Hepatocyte (in vitro differentiated cells): ENCODE results near the gene RASAL2. TPM values are rescaled to one million over a fixed set of nuclear protein-coding genes. Genes with fewer than 3 reads are reported as not detected.
A peak's percentile ranks its signal among the peaks of the same experiment; 100 is the strongest.
"Not testable (repeated sequence)": the region's sequence is repeated elsewhere in the genome, so short reads cannot be mapped to it uniquely, and the experiment has no call there.

ENCODE experiments used
- DNase-seq: peaks from one replicate; pipeline ENCODE4 v3.0.0-alpha.2; 2016; ENCODE audit warnings: low spot score
- H2AFZ ChIP-seq: fragments of 200-600 bp; sonication (generic); 2 replicates; pipeline ENCODE4 v1.6.0; 2016; ENCODE audit warnings: antibody characterized with exemption, mild to moderate bottlenecking
- H3K27ac ChIP-seq: fragments of 200-600 bp; sonication (generic); 2 replicates; pipeline ENCODE4 v1.5.1; 2016; ENCODE audit warnings: mild to moderate bottlenecking
- H3K27me3 ChIP-seq: fragments of 200-600 bp; sonication (generic); 2 replicates; pipeline ENCODE4 v1.6.1; 2016
- H3K36me3 ChIP-seq: fragments of 200-600 bp; sonication (generic); replicated peaks from 2 replicates; pipeline ENCODE4 v1.5.1; 2016; ENCODE audit warnings: low read depth; ENCODE audit not compliant: insufficient read depth
- H3K4me1 ChIP-seq: fragments of 200-600 bp; sonication (generic); 2 replicates; pipeline ENCODE4 v1.5.1; 2016; ENCODE audit warnings: mild to moderate bottlenecking, moderate library complexity; ENCODE audit not compliant: insufficient read depth
- H3K4me2 ChIP-seq: fragments of 200-600 bp; sonication (generic); 2 replicates; pipeline ENCODE4 v1.6.0; 2016
- H3K4me3 ChIP-seq: fragments of 200-600 bp; sonication (generic); 2 replicates; pipeline ENCODE4 v1.5.1; 2016; ENCODE audit warnings: mild to moderate bottlenecking
- H3K79me2 ChIP-seq: fragments of 200-600 bp; sonication (generic); 2 replicates; pipeline ENCODE4 v1.6.0; 2017; ENCODE audit warnings: mild to moderate bottlenecking
- H3K9me2 ChIP-seq: fragments of 200-600 bp; sonication (generic); replicated peaks from 2 replicates; pipeline ENCODE4 v1.6.0; 2017; ENCODE audit warnings: mild to moderate bottlenecking; ENCODE audit not compliant: insufficient read depth
- H3K9me3 ChIP-seq: fragments of 200-600 bp; sonication (generic); 2 replicates; pipeline ENCODE4 v1.5.1; 2016; ENCODE audit warnings: low read depth, mild to moderate bottlenecking
- H4K20me1 ChIP-seq: fragments of 200-600 bp; sonication (generic); 2 replicates; pipeline ENCODE4 v1.6.0; 2016; ENCODE audit warnings: mild to moderate bottlenecking; ENCODE audit not compliant: insufficient read depth, poor library complexity, severe bottlenecking
- EZH2 ChIP-seq: fragments of 200-600 bp; sonication (generic); IDR thresholded peaks from 2 replicates; pipeline ENCODE4 v1.6.1; 2016; ENCODE audit warnings: antibody characterized with exemption, mild to moderate bottlenecking, borderline replicate concordance
- EZH2phosphoT487 ChIP-seq: fragments of 200-600 bp; sonication (generic); IDR thresholded peaks from one replicate; pipeline ENCODE4 v1.6.1; 2018; ENCODE audit warnings: antibody characterized with exemption, mild to moderate bottlenecking, low read depth, moderate library complexity; ENCODE audit not compliant: unreplicated experiment, severe bottlenecking
- WGBS: methylation state at CpG from one replicate; pipeline ENCODE4 v1.1.6; 2016; ENCODE audit warnings: low lambda C conversion rate; ENCODE audit errors: missing lambda C conversion rate; 5-methylcytosine and 5-hydroxymethylcytosine counted together
- polyA plus RNA-seq: library from polyadenylated mRNA; unstranded; fragments of >200 nt; fragmentation: Nextera tagmentation; extraction: Ambion mirVana; gene quantifications from 2 replicates; pipeline ENCODE4 v1.2.1, GENCODE V29; 2016
- total RNA-seq: library from RNA; depleted of rRNA; stranded (reverse); fragments of >200 nt; gene quantifications from 2 replicates; pipeline ENCODE4 v1.2.3, GENCODE V29; 2014
- TF ChIP-seq, protein P1 (sequence below): fragments of 200-600 bp; sonication (generic); IDR thresholded peaks from 2 replicates; pipeline ENCODE4 v1.5.1; 2016; ENCODE audit warnings: antibody characterized with exemption, mild to moderate bottlenecking; ENCODE audit not compliant: poor library complexity

Gene RASAL2
- total and polyA plus RNA-seq, 2 experiments from 2014 or later: 8.7 to 24.0 TPM

DNA sequence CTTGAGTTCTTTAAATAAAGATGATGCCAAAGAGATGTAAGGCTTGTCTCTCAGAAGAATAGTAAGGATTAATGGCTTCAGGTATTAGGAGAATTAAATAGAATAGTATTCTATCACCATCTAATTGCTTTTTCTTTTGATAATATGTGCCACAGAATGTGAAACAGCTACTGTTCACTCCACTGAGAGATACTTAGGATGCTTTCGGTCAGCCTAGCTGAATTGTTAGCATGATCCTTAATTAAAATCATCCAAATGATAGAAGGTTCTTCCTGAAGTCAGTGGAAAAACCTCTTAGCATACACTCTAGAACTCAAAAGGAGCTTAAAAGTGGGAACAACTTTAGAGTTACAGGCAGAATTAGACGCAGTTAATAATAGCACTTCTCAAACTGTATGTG lies 97.0 kb downstream of the RASAL2 start:
- Histone ChIP-seq H4K20me1 (no peaks in the 10 kb centered on the region), H3K27me3 (no peaks in the 10 kb centered on the region), H3K36me3 (no peaks in the 10 kb centered on the region), H2AFZ (no peak overlapping the region), H3K9me3 (no peaks in the 10 kb centered on the region), H3K79me2 (peaks cover 68% of the 10 kb centered on the region), H3K4me1 (peaks cover 7% of the 10 kb centered on the region), H3K9me2 (no peaks in the 10 kb centered on the region), H3K27ac (no peak overlapping the region), H3K4me2 (no peak overlapping the region), H3K4me3 (no peak overlapping the region)
- no peak for DNase-seq
- WGBS: 90% methylated on average over 2 of the region's 2 CpGs
- TF ChIP-seq, protein P1, sequence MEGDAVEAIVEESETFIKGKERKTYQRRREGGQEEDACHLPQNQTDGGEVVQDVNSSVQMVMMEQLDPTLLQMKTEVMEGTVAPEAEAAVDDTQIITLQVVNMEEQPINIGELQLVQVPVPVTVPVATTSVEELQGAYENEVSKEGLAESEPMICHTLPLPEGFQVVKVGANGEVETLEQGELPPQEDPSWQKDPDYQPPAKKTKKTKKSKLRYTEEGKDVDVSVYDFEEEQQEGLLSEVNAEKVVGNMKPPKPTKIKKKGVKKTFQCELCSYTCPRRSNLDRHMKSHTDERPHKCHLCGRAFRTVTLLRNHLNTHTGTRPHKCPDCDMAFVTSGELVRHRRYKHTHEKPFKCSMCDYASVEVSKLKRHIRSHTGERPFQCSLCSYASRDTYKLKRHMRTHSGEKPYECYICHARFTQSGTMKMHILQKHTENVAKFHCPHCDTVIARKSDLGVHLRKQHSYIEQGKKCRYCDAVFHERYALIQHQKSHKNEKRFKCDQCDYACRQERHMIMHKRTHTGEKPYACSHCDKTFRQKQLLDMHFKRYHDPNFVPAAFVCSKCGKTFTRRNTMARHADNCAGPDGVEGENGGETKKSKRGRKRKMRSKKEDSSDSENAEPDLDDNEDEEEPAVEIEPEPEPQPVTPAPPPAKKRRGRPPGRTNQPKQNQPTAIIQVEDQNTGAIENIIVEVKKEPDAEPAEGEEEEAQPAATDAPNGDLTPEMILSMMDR: no peak
- TF ChIP-seq EZH2phosphoT487: no peak
- TF ChIP-seq EZH2: no peak

DNA sequence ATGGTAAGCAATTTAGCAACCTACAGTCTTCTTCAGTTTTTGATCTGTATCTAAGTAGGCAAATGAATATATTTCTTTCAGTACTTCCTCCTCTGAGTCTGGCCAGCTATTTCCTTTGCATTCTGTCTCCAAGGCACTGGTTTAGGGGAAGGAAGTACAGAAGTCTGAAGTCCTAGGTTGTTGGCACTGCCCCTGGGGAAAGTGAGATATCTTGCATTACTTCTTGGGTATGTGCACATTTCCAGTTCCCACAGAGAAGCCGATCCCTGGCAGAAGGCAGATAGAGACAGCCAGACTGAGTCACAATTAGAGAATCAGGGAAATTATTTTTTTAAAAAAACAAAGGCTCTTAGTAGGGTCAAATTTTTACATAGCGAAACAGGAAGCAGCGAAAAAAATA lies 98.8 kb downstream of the RASAL2 start:
- H2AFZ ChIP-seq: no peak overlapping the region
- H3K4me2 ChIP-seq: peak overlapping the region; percentile 18

DNA sequence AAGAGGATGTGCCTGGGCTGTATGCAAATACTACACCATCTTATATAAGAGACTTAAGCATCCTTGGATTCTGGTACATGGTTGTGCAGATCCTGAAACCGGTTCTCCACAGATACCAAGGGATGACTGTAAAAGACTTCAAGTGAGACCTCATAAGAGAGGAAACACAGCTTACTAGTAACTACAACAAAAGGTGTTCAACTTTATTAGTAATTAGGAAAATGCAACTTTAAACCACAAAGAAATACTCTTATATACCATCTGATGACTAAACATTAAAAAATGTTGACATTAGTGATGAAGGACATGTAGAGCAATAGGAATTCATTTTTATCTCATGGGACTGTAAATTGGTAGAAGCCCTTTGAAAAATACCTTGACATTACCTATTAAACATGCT lies 102.7 kb downstream of the RASAL2 start:
- 100% methylated on average over 1 of the region's 1 CpG for WGBS

More for the DNA sequence above, 98.8 kb downstream of the RASAL2 start:
- no peak overlapping the region for H3K4me3 ChIP-seq
- WGBS: 87% methylated on average over 3 of the region's 3 CpGs
- no peak for TF ChIP-seq EZH2phosphoT487
- no peak for TF ChIP-seq EZH2
- TF ChIP-seq, protein P1: no peak
- H3K79me2 ChIP-seq: peaks cover 63% of the 10 kb centered on the region
- H3K9me3 ChIP-seq: no peaks in the 10 kb centered on the region
- H3K9me2 ChIP-seq: no peaks in the 10 kb centered on the region
- peak overlapping the region; percentile 18 for H3K27ac ChIP-seq
- no peaks in the 10 kb centered on the region for H3K36me3 ChIP-seq
- no peaks in the 10 kb centered on the region for H4K20me1 ChIP-seq
- peak; percentile 28 for DNase-seq
- no peaks in the 10 kb centered on the region for H3K27me3 ChIP-seq
- H3K4me1 ChIP-seq: peaks cover 7% of the 10 kb centered on the region

DNA sequence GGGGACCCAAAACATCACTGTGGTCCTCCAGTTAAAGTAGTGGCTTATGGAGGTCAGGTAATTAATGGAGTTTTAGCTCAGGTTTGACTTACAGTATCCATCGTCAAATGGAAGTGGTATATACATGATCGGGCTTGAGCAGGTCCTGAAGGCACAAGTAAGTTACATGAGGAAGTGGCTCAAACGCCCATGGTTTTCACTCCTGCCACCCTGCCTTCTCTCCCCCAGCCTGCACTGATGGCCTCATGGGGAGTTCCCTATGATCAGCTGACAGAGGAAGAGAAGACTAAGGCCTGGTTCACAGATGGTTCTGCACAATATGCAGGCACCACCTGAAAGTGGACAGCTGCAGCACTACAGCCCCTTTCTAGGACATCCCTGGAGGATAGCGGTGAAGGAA lies 108.2 kb downstream of the RASAL2 start:
- H3K9me2 ChIP-seq, H3K36me3 ChIP-seq, H2AFZ ChIP-seq, H3K27ac ChIP-seq, DNase-seq, H3K4me2 ChIP-seq, H4K20me1 ChIP-seq, H3K27me3 ChIP-seq, H3K4me1 ChIP-seq, H3K9me3 ChIP-seq, H3K4me3 ChIP-seq: not testable (repeated sequence)
- 96% methylated on average over 4 of the region's 4 CpGs for WGBS
- peaks cover 12% of the 10 kb centered on the region for H3K79me2 ChIP-seq

More for the DNA sequence above, 102.7 kb downstream of the RASAL2 start:
- no peak overlapping the region for H2AFZ ChIP-seq
- no peak overlapping the region for H3K4me2 ChIP-seq
- H3K9me2 ChIP-seq: no peaks in the 10 kb centered on the region
- H3K36me3 ChIP-seq: no peaks in the 10 kb centered on the region
- peaks cover 36% of the 10 kb centered on the region for H3K79me2 ChIP-seq
- no peak for DNase-seq
- H3K9me3 ChIP-seq: no peaks in the 10 kb centered on the region
- H4K20me1 ChIP-seq: no peaks in the 10 kb centered on the region
- no peak overlapping the region for H3K27ac ChIP-seq
- TF ChIP-seq EZH2: no peak
- TF ChIP-seq, protein P1: no peak
- no peak for TF ChIP-seq EZH2phosphoT487
- no peak overlapping the region for H3K4me3 ChIP-seq
- peaks cover 7% of the 10 kb centered on the region for H3K4me1 ChIP-seq
- no peaks in the 10 kb centered on the region for H3K27me3 ChIP-seq

DNA sequence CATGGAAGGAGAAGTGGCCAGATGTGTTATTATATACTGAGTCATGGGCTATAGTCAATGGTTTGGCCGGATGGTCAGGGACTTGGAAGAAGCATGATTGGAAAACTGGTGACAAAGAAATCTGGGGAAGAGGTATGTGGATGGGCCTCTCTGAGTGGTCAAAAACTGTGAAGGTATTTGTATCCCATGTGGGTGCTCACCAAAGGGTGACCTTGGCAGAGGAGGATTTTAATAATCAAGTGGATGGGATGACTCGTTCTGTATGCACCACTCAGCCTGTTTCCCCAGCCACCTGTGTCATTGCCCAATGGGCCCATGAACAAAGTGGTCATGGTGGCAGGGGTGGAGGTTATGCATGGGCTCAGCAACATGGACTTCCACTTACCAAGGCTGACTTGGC lies 108.6 kb downstream of the RASAL2 start:
- not testable (repeated sequence) for H3K9me3 ChIP-seq, H4K20me1 ChIP-seq, H3K4me3 ChIP-seq, H3K79me2 ChIP-seq, H3K4me1 ChIP-seq, DNase-seq, H3K27ac ChIP-seq, H3K27me3 ChIP-seq, H3K9me2 ChIP-seq, H3K4me2 ChIP-seq, H3K36me3 ChIP-seq, H2AFZ ChIP-seq
- WGBS: 94% methylated on average over 2 of the region's 2 CpGs

DNA sequence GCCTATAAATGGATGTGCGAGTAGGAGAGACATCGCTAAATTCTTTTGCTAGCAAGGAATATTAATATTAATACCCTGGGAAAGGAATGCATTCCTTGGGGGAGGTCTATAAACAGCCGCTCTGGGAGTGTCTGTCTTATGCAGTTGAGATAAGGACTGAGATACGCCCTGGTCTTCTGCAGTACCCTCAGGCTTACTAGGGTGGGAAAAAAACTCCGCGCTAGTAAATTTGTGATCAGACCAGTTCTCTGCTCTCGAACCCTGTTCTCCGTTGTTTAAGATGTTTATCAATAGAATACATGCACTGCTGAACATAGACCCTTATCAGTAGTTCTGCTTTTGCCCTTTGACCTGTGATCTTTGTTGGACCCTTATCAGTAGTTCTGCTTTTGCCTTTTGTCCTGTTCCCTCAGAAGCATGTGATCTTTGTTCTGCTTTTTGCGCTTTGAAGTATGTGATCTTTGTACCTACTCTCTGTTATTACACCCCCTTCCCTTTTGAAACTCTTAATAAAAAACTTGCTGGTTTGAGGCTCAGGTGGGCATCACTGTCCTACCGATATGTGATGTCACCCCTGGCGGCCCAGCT lies 114.5 kb downstream of the RASAL2 start:
- not testable (repeated sequence) for H3K4me3 ChIP-seq, H3K27me3 ChIP-seq, DNase-seq, H3K9me2 ChIP-seq, H2AFZ ChIP-seq, H4K20me1 ChIP-seq, H3K4me2 ChIP-seq, H3K36me3 ChIP-seq, H3K9me3 ChIP-seq, H3K27ac ChIP-seq, H3K4me1 ChIP-seq
- 95% methylated on average over 11 of the region's 11 CpGs for WGBS
- H3K79me2 ChIP-seq: peaks cover 16% of the 10 kb centered on the region
